Measurements from ENCODE around the gene WRAP53.

WRAP53 gene

DNA sequence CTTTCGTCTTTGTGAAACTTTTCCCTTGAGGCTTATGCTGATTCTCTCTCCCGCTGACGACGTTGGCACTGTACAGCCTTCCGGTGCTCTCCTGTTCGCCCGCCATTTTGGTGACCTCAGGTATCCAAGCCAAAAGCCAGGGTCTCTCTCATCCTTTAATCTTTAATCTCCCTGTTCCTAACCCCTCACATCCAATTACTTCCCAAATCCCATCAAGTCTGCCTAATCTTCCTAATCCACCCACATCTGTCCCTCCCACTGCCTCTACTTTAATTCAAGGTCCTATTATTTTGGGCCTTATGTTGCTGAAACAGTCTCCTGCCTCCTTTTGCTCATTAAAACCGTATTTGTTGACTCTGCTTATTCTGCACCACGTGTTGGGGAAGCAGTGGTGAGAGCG, 7.3 kb downstream of the WRAP53 start:
- TF ChIP-seq CTCF (IDR thresholded peaks at IDR 0.05; ENCODE audit: extremely low read depth, insufficient read depth, missing control alignments): no peak
- no peak for DNase-seq (ENCODE audit: low spot score)
- in situ Hi-C loops (cut with MboI; ENCODE audit: low pct_unique_long_range_greater_than_20kb, low sequenced_read_pairs, unreplicated experiment): no loop called here

DNA sequence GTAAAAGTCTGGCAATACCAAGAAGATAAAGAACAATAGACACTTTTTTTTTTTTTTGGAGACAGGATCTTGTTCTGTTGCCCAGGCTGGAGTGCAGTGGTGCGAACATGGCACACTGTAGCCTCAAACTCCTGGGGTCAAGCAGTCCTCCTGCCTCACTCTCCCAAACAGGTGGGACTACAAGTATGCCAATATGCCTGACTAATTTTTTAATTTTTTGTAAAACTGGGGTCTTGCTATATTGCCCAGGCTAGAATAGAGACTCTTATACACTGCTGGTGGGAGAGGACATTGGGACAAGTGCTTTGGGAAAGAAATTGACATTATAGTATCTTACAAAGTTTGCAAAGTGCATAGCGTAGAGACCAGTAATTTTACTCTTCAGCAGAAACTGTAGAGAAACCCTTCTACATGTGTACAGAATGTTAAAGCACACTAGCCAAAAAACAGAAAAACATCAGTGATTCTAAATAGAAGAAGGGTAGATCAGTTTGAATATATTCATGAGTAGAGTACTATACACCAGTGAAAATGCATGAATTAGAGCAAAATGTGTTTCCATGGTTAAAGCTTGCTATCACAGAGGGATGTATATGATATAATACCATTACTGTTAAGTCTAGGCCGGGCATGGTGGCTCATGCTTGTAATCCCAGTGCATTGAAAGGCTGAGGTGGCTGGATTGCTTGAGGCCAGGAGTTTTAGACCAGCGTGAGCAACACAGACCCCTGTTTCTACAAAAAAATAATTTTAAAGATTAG, 9.7 kb downstream of the WRAP53 start:
- no peak for DNase-seq (ENCODE audit: low spot score)
- no peak for TF ChIP-seq CTCF (IDR thresholded peaks at IDR 0.05; ENCODE audit: extremely low read depth, insufficient read depth, missing control alignments)
- in situ Hi-C loops (cut with MboI; ENCODE audit: low pct_unique_long_range_greater_than_20kb, low sequenced_read_pairs, unreplicated experiment): no loop called here

DNA sequence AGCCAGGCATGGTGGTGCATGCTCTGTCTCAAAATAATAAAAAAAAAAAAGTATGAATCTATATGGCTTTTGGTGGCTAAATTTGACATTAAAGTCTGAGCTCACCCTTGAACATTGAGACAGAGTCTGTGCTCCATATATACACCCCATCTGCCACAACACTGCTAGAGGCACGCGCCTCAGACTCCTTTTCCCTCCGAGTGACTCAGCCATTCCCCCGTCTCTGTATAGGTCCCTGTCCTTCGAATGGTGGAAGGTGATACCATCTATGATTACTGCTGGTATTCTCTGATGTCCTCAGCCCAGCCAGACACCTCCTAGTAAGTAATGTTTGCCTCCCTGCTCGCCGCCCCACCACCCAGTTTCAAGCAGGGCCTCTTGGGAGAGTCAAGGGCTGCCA, 12.2 kb downstream of the WRAP53 start:
- in situ Hi-C loops (cut with MboI; ENCODE audit: low pct_unique_long_range_greater_than_20kb, low sequenced_read_pairs, unreplicated experiment): no loop called here
- DNase-seq (ENCODE audit: low spot score): no peak
- no peak for TF ChIP-seq CTCF (IDR thresholded peaks at IDR 0.05; ENCODE audit: extremely low read depth, insufficient read depth, missing control alignments)

GRCh38 chr17:7701681-7702080, 13.4 kb downstream of the WRAP53 start:
- in situ Hi-C loops (cut with MboI; ENCODE audit: low pct_unique_long_range_greater_than_20kb, low sequenced_read_pairs, unreplicated experiment): no loop called here
- no peak for DNase-seq (ENCODE audit: low spot score)
- no peak for TF ChIP-seq CTCF (IDR thresholded peaks at IDR 0.05; ENCODE audit: extremely low read depth, insufficient read depth, missing control alignments)

- no peak for DNase-seq (ENCODE audit: low spot score)
- in situ Hi-C loops (cut with MboI; ENCODE audit: low pct_unique_long_range_greater_than_20kb, low sequenced_read_pairs, unreplicated experiment): no loop called here
- no peak for TF ChIP-seq CTCF (IDR thresholded peaks at IDR 0.05; ENCODE audit: extremely low read depth, insufficient read depth, missing control alignments)
These were observed 14.5 kb downstream of the WRAP53 start for GRCh38 chr17:7702776-7703175.

GRCh38 chr17:7703584-7704479, 15.6 kb downstream of the WRAP53 start:
- in situ Hi-C loops (cut with MboI; ENCODE audit: low pct_unique_long_range_greater_than_20kb, low sequenced_read_pairs, unreplicated experiment): no loop called here
- DNase-seq (ENCODE audit: low spot score): no peak
- TF ChIP-seq CTCF (IDR thresholded peaks at IDR 0.05; ENCODE audit: extremely low read depth, insufficient read depth, missing control alignments): no peak

Data from GM13977 (cell line).